H1 (cell line): Measurements from ENCODE around the gene RNFT2. TPM values are rescaled to one million over a fixed set of nuclear protein-coding genes. Genes with fewer than 3 reads are reported as not detected.

Experiments
- CTCF ChIA-PET: fragments of 300-600 bp; sonication (Branson Sonifier 250); formaldehyde crosslinking; loops from one replicate; lab custom pipeline; 2021; ENCODE audit not compliant: partially characterized antibody; lab: Charles Lee
- POLR2A ChIA-PET: fragments of 300-600 bp; sonication (Branson Sonifier 250); formaldehyde crosslinking; loops from one replicate; lab custom pipeline; 2021; ENCODE audit warnings: inconsistent platforms; ENCODE audit not compliant: partially characterized antibody; lab: Charles Lee
- DNase-seq, 2 experiments: peaks; one replicate each; pipeline versions ENCODE4 v3.0.0 to v3.0.0-alpha.2; 2010 to 2022; ENCODE audit warnings: low spot score in 2 of 2, low read depth in 1 of 2, mixed read lengths in 1 of 2
- FAIRE-seq: peaks from 2 replicates; lab custom pipeline; 2011; peaks lifted over from hg19 to GRCh38; lab: Jason Lieb, UNC
- H2AFZ ChIP-seq: 2 replicates; pipeline ENCODE4 v1.8.1; 2012; ENCODE audit warnings: low read length, inconsistent platforms
- H2AK5ac ChIP-seq: 2 replicates; pipeline ENCODE4 v1.6.1; 2013; ENCODE audit warnings: low read depth, low read length
- H2BK120ac ChIP-seq: replicated peaks from 2 replicates; pipeline ENCODE3; 2013; ENCODE audit warnings: low read depth, low read length, inconsistent platforms
- H2BK12ac ChIP-seq: 2 replicates; pipeline ENCODE4 v1.6.1; 2013; ENCODE audit warnings: low read depth, low read length
- H2BK15ac ChIP-seq: 2 replicates; pipeline ENCODE4 v1.6.1; 2013; ENCODE audit warnings: low read length
- H2BK20ac ChIP-seq: 2 replicates; pipeline ENCODE4 v1.6.1; 2013; ENCODE audit warnings: low read length
- H2BK5ac ChIP-seq: 2 replicates; pipeline ENCODE4 v1.6.1; 2013; ENCODE audit warnings: low read depth, low read length
- H3K14ac ChIP-seq: 2 replicates; pipeline ENCODE4 v1.6.1; 2013; ENCODE audit warnings: inconsistent platforms; ENCODE audit not compliant: insufficient read length
- H3K18ac ChIP-seq: 2 replicates; pipeline ENCODE4 v1.6.1; 2013; ENCODE audit warnings: low read length; ENCODE audit errors: extremely low read depth
- H3K23ac ChIP-seq: 2 replicates; pipeline ENCODE4 v1.6.1; 2013; ENCODE audit warnings: inconsistent platforms; ENCODE audit not compliant: insufficient read length
- H3K23me2 ChIP-seq: 2 replicates; pipeline ENCODE4 v1.6.1; 2013; ENCODE audit warnings: low read depth, low read length
- H3K27ac ChIP-seq: 2 replicates; pipeline ENCODE4 v1.6.1; 2011; ENCODE audit warnings: low read depth, low read length, inconsistent platforms
- H3K27me3 ChIP-seq, 4 experiments: replicated peaks in 1 of 4; 1 replicate in 1 of 4; 2 replicates in 3 of 4; pipeline versions ENCODE4 v1.6.1 to v1.8.1; 2011 to 2013; ENCODE audit warnings: low read length in 3 of 4, mild to moderate bottlenecking in 3 of 4, inconsistent platforms in 2 of 4, mixed read lengths in 2 of 4, moderate library complexity in 1 of 4; ENCODE audit not compliant: control insufficient read depth in 3 of 4, insufficient read depth in 3 of 4; ENCODE audit errors: extremely low read depth in 1 of 4
- H3K36me3 ChIP-seq, 4 experiments: 2 replicates each; pipeline versions ENCODE4 v1.6.1 to v1.8.1; 2011 to 2013; ENCODE audit warnings: mild to moderate bottlenecking in 4 of 4, low read length in 3 of 4, moderate library complexity in 2 of 4, control low read depth in 1 of 4, inconsistent platforms in 1 of 4; ENCODE audit not compliant: insufficient read depth in 4 of 4, control insufficient read depth in 2 of 4
- H3K4ac ChIP-seq: replicated peaks from 2 replicates; pipeline ENCODE3; 2013; ENCODE audit warnings: low read length, low read depth, mixed read lengths, inconsistent platforms; ENCODE audit not compliant: insufficient read length
- H3K4me1 ChIP-seq, 4 experiments: replicated peaks in 1 of 4; 1 replicate in 1 of 4; 2 replicates in 3 of 4; pipeline versions ENCODE4 v1.6.1 to v1.8.1; 2011 to 2013; ENCODE audit warnings: low read length in 3 of 4, inconsistent platforms in 2 of 4, mixed read lengths in 1 of 4; ENCODE audit not compliant: insufficient read depth in 4 of 4, control insufficient read depth in 3 of 4
- H3K4me2 ChIP-seq, 2 experiments: 2 replicates each; pipeline versions ENCODE4 v1.6.1 to v1.8.1; 2011 to 2013; ENCODE audit warnings: low read depth in 2 of 2, low read length in 2 of 2, control low read depth in 1 of 2, inconsistent platforms in 1 of 2, mild to moderate bottlenecking in 1 of 2; ENCODE audit not compliant: insufficient read depth in 1 of 2
- H3K4me3 ChIP-seq, 4 experiments: fragments of 200-600, 300-600 bp in 1 of 4; sonication (generic), shearing (Covaris generic), sonication (Bioruptor Twin) in 1 of 4; 2 replicates each; pipeline versions ENCODE4 v1.5.1 to v1.8.1; 2011 to 2016; ENCODE audit warnings: low read length in 4 of 4, low read depth in 3 of 4, control low read depth in 2 of 4, inconsistent platforms in 2 of 4, mild to moderate bottlenecking in 2 of 4, mixed read lengths in 1 of 4, moderate library complexity in 1 of 4; ENCODE audit not compliant: insufficient read depth in 2 of 4; ENCODE audit errors: extremely low read depth in 1 of 4
- H3K56ac ChIP-seq: replicated peaks from 2 replicates; pipeline ENCODE3; 2013; ENCODE audit warnings: low read depth, mild to moderate bottlenecking, mixed read lengths, low read length, inconsistent platforms; ENCODE audit not compliant: insufficient read length
- H3K79me1 ChIP-seq: 2 replicates; pipeline ENCODE4 v1.6.1; 2013; ENCODE audit warnings: low read depth, low read length, control low read depth
- H3K79me2 ChIP-seq, 2 experiments: 2 replicates each; pipeline versions ENCODE4 v1.6.1 to v1.8.1; 2012 to 2013; ENCODE audit warnings: low read length in 2 of 2, mild to moderate bottlenecking in 2 of 2, inconsistent platforms in 1 of 2; ENCODE audit not compliant: insufficient read depth in 2 of 2, control insufficient read depth in 1 of 2
- H3K9ac ChIP-seq, 4 experiments: replicated peaks in 1 of 4; 1 replicate in 1 of 4; 2 replicates in 3 of 4; pipeline versions ENCODE4 v1.6.1 to v1.8.1; 2011 to 2013; ENCODE audit warnings: low read depth in 3 of 4, low read length in 3 of 4, control low read depth in 2 of 4, mild to moderate bottlenecking in 2 of 4, moderate library complexity in 2 of 4, inconsistent platforms in 1 of 4; ENCODE audit errors: extremely low read depth in 1 of 4
- H3K9me3 ChIP-seq, 2 experiments: 2 replicates each; pipeline versions ENCODE4 v1.6.1 to v1.8.1; 2012 to 2013; ENCODE audit warnings: mild to moderate bottlenecking in 2 of 2, moderate library complexity in 2 of 2, control low read depth in 1 of 2, inconsistent platforms in 1 of 2, low read depth in 1 of 2, low read length in 1 of 2, mixed read lengths in 1 of 2; ENCODE audit not compliant: insufficient read depth in 2 of 2
- H4K20me1 ChIP-seq, 2 experiments: replicated peaks in 1 of 2; 2 replicates each; pipeline versions ENCODE3 to v1.8.1; 2011 to 2013; ENCODE audit warnings: inconsistent platforms in 2 of 2, low read length in 2 of 2, mild to moderate bottlenecking in 1 of 2; ENCODE audit not compliant: insufficient read depth in 2 of 2, control insufficient read depth in 1 of 2
- H4K5ac ChIP-seq: 2 replicates; pipeline ENCODE4 v1.6.1; 2013; ENCODE audit warnings: low read length, low read depth, mixed read lengths, inconsistent platforms; ENCODE audit not compliant: insufficient read length
- H4K8ac ChIP-seq: 2 replicates; pipeline ENCODE4 v1.8.0; 2013; ENCODE audit warnings: mild to moderate bottlenecking, moderate library complexity, low read length, inconsistent platforms; ENCODE audit not compliant: insufficient read depth; ENCODE audit errors: extremely low read depth
- H4K91ac ChIP-seq: replicated peaks from 2 replicates; pipeline ENCODE3; 2013; ENCODE audit warnings: low read length, mixed read lengths, inconsistent platforms; ENCODE audit not compliant: insufficient read length
- BRCA1 ChIP-seq: IDR thresholded peaks from 2 replicates; pipeline ENCODE4 v1.6.1; 2012; ENCODE audit warnings: low read depth, low read length, improper control_type of control experiment
- HDAC6 ChIP-seq: IDR thresholded peaks from one replicate; pipeline ENCODE4 v1.7.1; 2012; ENCODE audit warnings: low read depth, mild to moderate bottlenecking, inconsistent platforms, low read length, moderate library complexity
- USF2 ChIP-seq: IDR thresholded peaks from 2 replicates; pipeline ENCODE4 v1.6.1; 2011; ENCODE audit warnings: low read length, improper control_type of control experiment
- WGBS, 2 experiments: shearing (Covaris generic) in 1 of 2; methylation state at CpG; one replicate each; pipeline versions ENCODE4 v1.1.6 to v1.1.7; 2013 to 2015; ENCODE audit warnings: low lambda C conversion rate in 2 of 2, mixed read lengths in 2 of 2, inconsistent platforms in 1 of 2, low coverage in 1 of 2, missing lambda C conversion rate in 1 of 2; ENCODE audit not compliant: insufficient replicate concordance in 2 of 2, insufficient coverage in 1 of 2, insufficient read length in 1 of 2; ENCODE audit errors: extremely low coverage in 1 of 2, missing lambda C conversion rate in 1 of 2; 5-methylcytosine and 5-hydroxymethylcytosine counted together
- polyA plus RNA-seq, 7 experiments: library from polyadenylated mRNA; depleted of rRNA in 3 of 7; stranded (reverse) in 5 of 7; unstranded in 2 of 7; fragments of >200 nt in 5 of 7; fragments of 200-250 nt in 2 of 7; gene quantifications; 1 replicate in 5 of 7; 2 replicates in 1 of 7; 4 replicates in 1 of 7; pipeline versions ENCODE4 v1.2.1 to v1.2.3, GENCODE V29; 2011 to 2013; ENCODE audit warnings: missing spikeins in 2 of 7, mixed read lengths in 2 of 7
- total RNA-seq: library from RNA; stranded (reverse); fragmentation: NEBNext Ultra II Directional; extraction: Animal tissue kit (Norgen Biotek cat#: 25700); gene quantifications from 2 replicates; pipeline ENCODE4 v1.2.1, GENCODE V29; 2021

RNFT2 gene
- total and polyA plus RNA-seq, 2 of the 8 experiments (the other 6 are each of a cell fraction or from before 2014, with no cell fraction given), result 14.2 to 33.1 TPM

- Histone ChIP-seq H3K23me2 (no peaks in the 10 kb centered on the region), H3K23ac (no peak overlapping the region), H3K18ac (no peak overlapping the region), H4K5ac (no peak overlapping the region), H3K4me3 (no peak overlapping the region), H4K91ac (no peak overlapping the region), H3K4ac (no peak overlapping the region), H2BK20ac (no peak overlapping the region), H2BK120ac (no peak overlapping the region), H3K4me2 (no peak overlapping the region), H3K14ac (no peak overlapping the region), H2BK5ac (no peak overlapping the region), H2BK12ac (no peak overlapping the region), H3K27me3 (no peaks in the 10 kb centered on the region), H3K79me2 (no peaks in the 10 kb centered on the region), H3K56ac (no peak overlapping the region), H3K36me3 (no peaks in the 10 kb centered on the region), H3K4me1 (no peaks in the 10 kb centered on the region), H2AK5ac (no peak overlapping the region), H4K8ac (no peak overlapping the region), H2AFZ (no peak overlapping the region), H3K27ac (no peak overlapping the region), H4K20me1 (no peaks in the 10 kb centered on the region), H3K9ac (no peak overlapping the region), H2BK15ac (no peak overlapping the region), H3K9me3 (no peaks in the 10 kb centered on the region), H3K79me1 (no peaks in the 10 kb centered on the region)
- POLR2A ChIA-PET, result interaction anchor here (1.2 kb wide), 1 partner anchor 10 kb away, joined by 4 read pairs; no protein-coding TSS in a partner anchor
- FAIRE-seq (no peak), DNase-seq (no peak)
- no peak for TF ChIP-seq BRCA1
- TF ChIP-seq HDAC6, result no peak
- TF ChIP-seq USF2, result 0 out of 2 replicates have a peak, but pooled peaks have one; percentile 34
- CTCF ChIA-PET, result interaction anchor here (1.2 to 3.4 kb wide), 6 partner anchors 9 to 221 kb away, joined by 3 to 10 read pairs (median 6); no protein-coding TSS in a partner anchor
- WGBS, 2 experiments, result 77% methylated on average over 3 of the region's 3 CpGs; no CpG with 5 or more reads in 1 of the 2 experiments
Observed at GRCh38 chr12:116898669-116899068, 160.6 kb downstream of the RNFT2 start.
